Uterus (tissue), 2 donors: ENCODE measurements around the gene OR51B5.

ENCODE experiments used
- CTCF ChIP-seq, 4 experiments: fragments of 200-600 bp in 2 of 4; fragments of 450-650 bp in 2 of 4; sonication (generic) in 2 of 4; IDR thresholded peaks; one replicate each; pipeline ENCODE4 v1.5.1; 2016 to 2019; ENCODE audit warnings: antibody characterized with exemption in 4 of 4, mild to moderate bottlenecking in 2 of 4, moderate library complexity in 1 of 4
- POLR2A ChIP-seq, 2 donors: fragments of 450-650 bp; IDR thresholded peaks; one replicate each; pipeline ENCODE4 v1.6.1; 2016; ENCODE audit warnings: antibody characterized with exemption in 2 of 2, mild to moderate bottlenecking in 1 of 2, moderate library complexity in 1 of 2

- TF ChIP-seq POLR2A (IDR thresholded peaks at IDR 0.05) (no peak), CTCF (IDR thresholded peaks at IDR 0.05) (no peak)
Observed at GRCh38 chr11:5324197-5324596, 19.1 kb downstream of the OR51B5 start, which contains the start of gene OR51B2.
